Measurements from ENCODE around the gene ARHGAP32.

- no peak for TF ChIP-seq CTCF (IDR thresholded peaks at IDR 0.05; ENCODE audit: low read depth, low read length)
- no peak for TF ChIP-seq POLR2A (IDR thresholded peaks at IDR 0.05; ENCODE audit: extremely low read depth, insufficient read length)
- TF ChIP-seq MAX (IDR thresholded peaks at IDR 0.05; ENCODE audit: low read depth, low read length), result no peak
- TF ChIP-seq MYC (IDR thresholded peaks at IDR 0.05; ENCODE audit: low read depth, low read length), result no peak
These were observed 251.5 kb downstream of the ARHGAP32 start for GRCh38 chr11:128940603-128941002.

Measured in NB4 (cell line).